ENCODE data around the gene CREB3L2.

The CREB3L2 gene

GRCh38 chr7:138030679-138031351 lies 28.9 kb upstream of the CREB3L2 start (continued):
- TF ChIP-seq ZBTB11 (tag by site-specific recombination; conservative IDR thresholded peaks at IDR 0.05; ENCODE audit: low read depth) (no peak), ZNF660 (tag by site-specific recombination; IDR thresholded peaks at IDR 0.05) (no peak), ZXDB (tag by site-specific recombination; IDR thresholded peaks at IDR 0.05) (no peak), ZNF416 (tag by site-specific recombination; IDR thresholded peaks at IDR 0.05) (no peak), ZNF677 (tag by site-specific recombination; IDR thresholded peaks at IDR 0.05) (no peak), ZNF561 (tag by site-specific recombination; IDR thresholded peaks at IDR 0.05; ENCODE audit: borderline replicate concordance) (no peak), ZNF169 (tag by site-specific recombination; IDR thresholded peaks at IDR 0.05) (no peak), SP7 (tag by site-specific recombination; IDR thresholded peaks at IDR 0.05) (peak; percentile 57), ZNF174 (tag by site-specific recombination; IDR thresholded peaks at IDR 0.05) (no peak), ZNF658 (tag by site-specific recombination; IDR thresholded peaks at IDR 0.05) (no peak), MEIS1 (CRISPR knock-in tag; IDR thresholded peaks at IDR 0.05; ENCODE audit: borderline replicate concordance) (no peak), ZNF366 (tag by site-specific recombination; conservative IDR thresholded peaks at IDR 0.05) (peak; percentile 81), SETDB1 (IDR thresholded peaks at IDR 0.05; ENCODE audit: insufficient read length, low read length) (no peak), ZNF600 (tag by site-specific recombination; IDR thresholded peaks at IDR 0.05) (peak; percentile 15; the same call in 1 of the 2 replicates), ZNF629 (tag by site-specific recombination; IDR thresholded peaks at IDR 0.05) (peak; percentile 82), BCL11A (tag by site-specific recombination; IDR thresholded peaks at IDR 0.05; ENCODE audit: low read depth) (no peak), ZNF121 (tag by site-specific recombination; IDR thresholded peaks at IDR 0.05) (no peak), TRIM28 (IDR thresholded peaks at IDR 0.05; ENCODE audit: borderline replicate concordance, low read length) (no peak), ZNF621 (tag by site-specific recombination; IDR thresholded peaks at IDR 0.05) (no peak), ZNF19 (tag by site-specific recombination; IDR thresholded peaks at IDR 0.05; ENCODE audit: low read depth) (no peak), ZNF223 (tag by site-specific recombination; IDR thresholded peaks at IDR 0.05) (no peak), ZNF473 (tag by site-specific recombination; IDR thresholded peaks at IDR 0.05) (no peak)
- TF ChIP-seq, protein P1, sequence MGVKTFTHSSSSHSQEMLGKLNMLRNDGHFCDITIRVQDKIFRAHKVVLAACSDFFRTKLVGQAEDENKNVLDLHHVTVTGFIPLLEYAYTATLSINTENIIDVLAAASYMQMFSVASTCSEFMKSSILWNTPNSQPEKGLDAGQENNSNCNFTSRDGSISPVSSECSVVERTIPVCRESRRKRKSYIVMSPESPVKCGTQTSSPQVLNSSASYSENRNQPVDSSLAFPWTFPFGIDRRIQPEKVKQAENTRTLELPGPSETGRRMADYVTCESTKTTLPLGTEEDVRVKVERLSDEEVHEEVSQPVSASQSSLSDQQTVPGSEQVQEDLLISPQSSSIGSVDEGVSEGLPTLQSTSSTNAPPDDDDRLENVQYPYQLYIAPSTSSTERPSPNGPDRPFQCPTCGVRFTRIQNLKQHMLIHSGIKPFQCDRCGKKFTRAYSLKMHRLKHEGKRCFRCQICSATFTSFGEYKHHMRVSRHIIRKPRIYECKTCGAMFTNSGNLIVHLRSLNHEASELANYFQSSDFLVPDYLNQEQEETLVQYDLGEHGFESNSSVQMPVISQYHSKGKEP (tag by site-specific recombination; IDR thresholded peaks at IDR 0.05) = no peak
- TF ChIP-seq, protein P2, sequence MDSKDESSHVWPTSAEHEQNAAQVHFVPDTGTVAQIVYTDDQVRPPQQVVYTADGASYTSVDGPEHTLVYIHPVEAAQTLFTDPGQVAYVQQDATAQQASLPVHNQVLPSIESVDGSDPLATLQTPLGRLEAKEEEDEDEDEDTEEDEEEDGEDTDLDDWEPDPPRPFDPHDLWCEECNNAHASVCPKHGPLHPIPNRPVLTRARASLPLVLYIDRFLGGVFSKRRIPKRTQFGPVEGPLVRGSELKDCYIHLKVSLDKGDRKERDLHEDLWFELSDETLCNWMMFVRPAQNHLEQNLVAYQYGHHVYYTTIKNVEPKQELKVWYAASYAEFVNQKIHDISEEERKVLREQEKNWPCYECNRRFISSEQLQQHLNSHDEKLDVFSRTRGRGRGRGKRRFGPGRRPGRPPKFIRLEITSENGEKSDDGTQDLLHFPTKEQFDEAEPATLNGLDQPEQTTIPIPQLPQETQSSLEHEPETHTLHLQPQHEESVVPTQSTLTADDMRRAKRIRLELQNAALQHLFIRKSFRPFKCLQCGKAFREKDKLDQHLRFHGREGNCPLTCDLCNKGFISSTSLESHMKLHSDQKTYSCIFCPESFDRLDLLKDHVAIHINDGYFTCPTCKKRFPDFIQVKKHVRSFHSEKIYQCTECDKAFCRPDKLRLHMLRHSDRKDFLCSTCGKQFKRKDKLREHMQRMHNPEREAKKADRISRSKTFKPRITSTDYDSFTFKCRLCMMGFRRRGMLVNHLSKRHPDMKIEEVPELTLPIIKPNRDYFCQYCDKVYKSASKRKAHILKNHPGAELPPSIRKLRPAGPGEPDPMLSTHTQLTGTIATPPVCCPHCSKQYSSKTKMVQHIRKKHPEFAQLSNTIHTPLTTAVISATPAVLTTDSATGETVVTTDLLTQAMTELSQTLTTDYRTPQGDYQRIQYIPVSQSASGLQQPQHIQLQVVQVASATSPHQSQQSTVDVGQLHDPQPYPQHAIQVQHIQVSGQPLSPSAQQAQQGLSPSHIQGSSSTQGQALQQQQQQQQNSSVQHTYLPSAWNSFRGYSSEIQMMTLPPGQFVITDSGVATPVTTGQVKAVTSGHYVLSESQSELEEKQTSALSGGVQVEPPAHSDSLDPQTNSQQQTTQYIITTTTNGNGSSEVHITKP (tag by site-specific recombination; IDR thresholded peaks at IDR 0.05) = 0 out of 2 replicates have a peak, but pooled peaks have one; percentile 12
- TF ChIP-seq, protein P3, sequence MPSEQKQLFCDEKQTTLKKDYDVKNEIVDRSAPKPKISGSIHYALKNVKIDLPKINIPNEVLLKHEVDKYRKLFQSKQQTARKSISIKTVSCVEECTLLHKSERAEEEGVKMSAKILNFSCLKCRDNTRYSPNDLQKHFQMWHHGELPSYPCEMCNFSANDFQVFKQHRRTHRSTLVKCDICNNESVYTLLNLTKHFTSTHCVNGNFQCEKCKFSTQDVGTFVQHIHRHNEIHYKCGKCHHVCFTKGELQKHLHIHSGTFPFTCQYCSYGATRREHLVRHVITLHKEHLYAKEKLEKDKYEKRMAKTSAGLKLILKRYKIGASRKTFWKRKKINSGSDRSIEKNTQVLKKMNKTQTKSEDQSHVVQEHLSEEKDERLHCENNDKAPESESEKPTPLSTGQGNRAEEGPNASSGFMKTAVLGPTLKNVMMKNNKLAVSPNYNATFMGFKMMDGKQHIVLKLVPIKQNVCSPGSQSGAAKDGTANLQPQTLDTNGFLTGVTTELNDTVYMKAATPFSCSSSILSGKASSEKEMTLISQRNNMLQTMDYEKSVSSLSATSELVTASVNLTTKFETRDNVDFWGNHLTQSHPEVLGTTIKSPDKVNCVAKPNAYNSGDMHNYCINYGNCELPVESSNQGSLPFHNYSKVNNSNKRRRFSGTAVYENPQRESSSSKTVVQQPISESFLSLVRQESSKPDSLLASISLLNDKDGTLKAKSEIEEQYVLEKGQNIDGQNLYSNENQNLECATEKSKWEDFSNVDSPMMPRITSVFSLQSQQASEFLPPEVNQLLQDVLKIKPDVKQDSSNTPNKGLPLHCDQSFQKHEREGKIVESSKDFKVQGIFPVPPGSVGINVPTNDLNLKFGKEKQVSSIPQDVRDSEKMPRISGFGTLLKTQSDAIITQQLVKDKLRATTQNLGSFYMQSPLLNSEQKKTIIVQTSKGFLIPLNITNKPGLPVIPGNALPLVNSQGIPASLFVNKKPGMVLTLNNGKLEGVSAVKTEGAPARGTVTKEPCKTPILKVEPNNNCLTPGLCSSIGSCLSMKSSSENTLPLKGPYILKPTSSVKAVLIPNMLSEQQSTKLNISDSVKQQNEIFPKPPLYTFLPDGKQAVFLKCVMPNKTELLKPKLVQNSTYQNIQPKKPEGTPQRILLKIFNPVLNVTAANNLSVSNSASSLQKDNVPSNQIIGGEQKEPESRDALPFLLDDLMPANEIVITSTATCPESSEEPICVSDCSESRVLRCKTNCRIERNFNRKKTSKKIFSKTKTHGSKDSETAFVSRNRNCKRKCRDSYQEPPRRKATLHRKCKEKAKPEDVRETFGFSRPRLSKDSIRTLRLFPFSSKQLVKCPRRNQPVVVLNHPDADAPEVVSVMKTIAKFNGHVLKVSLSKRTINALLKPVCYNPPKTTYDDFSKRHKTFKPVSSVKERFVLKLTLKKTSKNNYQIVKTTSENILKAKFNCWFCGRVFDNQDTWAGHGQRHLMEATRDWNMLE (tag by site-specific recombination; conservative IDR thresholded peaks at IDR 0.05; ENCODE audit: low read depth) = no peak
- TF ChIP-seq, protein P4, sequence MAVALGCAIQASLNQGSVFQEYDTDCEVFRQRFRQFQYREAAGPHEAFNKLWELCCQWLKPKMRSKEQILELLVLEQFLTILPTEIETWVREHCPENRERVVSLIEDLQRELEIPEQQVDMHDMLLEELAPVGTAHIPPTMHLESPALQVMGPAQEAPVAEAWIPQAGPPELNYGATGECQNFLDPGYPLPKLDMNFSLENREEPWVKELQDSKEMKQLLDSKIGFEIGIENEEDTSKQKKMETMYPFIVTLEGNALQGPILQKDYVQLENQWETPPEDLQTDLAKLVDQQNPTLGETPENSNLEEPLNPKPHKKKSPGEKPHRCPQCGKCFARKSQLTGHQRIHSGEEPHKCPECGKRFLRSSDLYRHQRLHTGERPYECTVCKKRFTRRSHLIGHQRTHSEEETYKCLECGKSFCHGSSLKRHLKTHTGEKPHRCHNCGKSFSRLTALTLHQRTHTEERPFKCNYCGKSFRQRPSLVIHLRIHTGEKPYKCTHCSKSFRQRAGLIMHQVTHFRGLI (tag by site-specific recombination; IDR thresholded peaks at IDR 0.05) = no peak
